ENCODE results near the gene KRTAP4-11.
"Not testable (repeated sequence)": the region's sequence is repeated elsewhere in the genome, so short reads cannot be mapped to it uniquely, and the experiment has no call there.

The KRTAP4-11 gene

GRCh38 chr17:41117846-41118386 is at the start of gene KRTAP4-11:
TSS of gene KRTAP4-11 (minus strand) at chr17:41118373. CDS start at chr17:41118315, 58 bp downstream.
- DNase-seq = not testable (repeated sequence)

DNA sequence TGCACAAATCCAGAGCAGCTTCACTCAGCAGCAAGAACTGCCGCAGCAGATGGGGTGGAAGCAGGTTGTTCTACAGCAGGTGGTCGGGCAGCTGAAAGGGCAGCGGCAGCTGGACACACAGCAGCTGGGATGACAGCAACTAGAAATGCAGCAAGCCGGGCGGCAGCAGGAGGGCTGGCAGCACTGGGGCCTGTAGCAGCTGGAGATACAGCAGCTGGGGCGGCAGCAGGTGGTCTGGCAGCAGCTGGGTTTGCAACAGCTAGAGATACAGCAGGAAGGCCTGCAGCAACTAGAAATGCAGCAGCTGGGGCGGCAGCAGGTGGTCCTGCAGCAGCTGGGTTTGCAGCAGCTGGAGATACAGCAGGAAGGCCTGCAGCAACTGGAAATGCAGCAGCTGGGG is 49.4 kb upstream of the KRTAP4-11 start:
- no peak for DNase-seq

GRCh38 chr17:41163828-41164227 is 45.7 kb upstream of the KRTAP4-11 start:
- no peak for DNase-seq

GRCh38 chr17:41160648-41161047 is 42.5 kb upstream of the KRTAP4-11 start, which contains the start of gene KRTAP4-4:
TSS of gene KRTAP4-4 (minus strand) at chr17:41160748. CDS start at chr17:41160691, 57 bp downstream.
- DNase-seq = no peak

DNA sequence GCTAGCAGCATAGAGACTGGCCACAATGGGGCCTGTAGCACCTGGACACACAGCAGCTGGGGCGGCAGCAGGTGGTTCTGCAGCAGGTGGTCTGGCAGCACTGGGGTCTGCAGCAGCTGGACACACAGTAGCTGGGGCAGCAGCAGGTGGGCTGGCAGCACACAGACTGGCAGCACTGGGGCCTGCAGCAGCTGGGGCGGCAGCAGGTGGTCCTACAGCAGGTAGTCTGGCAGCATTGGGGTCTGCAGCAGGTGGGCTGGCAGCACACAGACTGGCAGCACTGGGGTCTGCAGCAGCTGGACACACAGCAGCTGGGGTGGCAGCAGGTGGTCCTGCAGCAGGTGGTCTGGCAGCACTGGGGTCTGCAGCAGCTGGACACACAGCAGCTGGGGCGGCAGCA is 42.0 kb upstream of the KRTAP4-11 start:
- DNase-seq = not testable (repeated sequence)

GRCh38 chr17:41153856-41154255 is 35.7 kb upstream of the KRTAP4-11 start:
- DNase-seq = no peak

GRCh38 chr17:41151525-41151924 is 33.4 kb upstream of the KRTAP4-11 start:
- no peak for DNase-seq

- DNase-seq = no peak
Measured at GRCh38 chr17:41150026-41150425, 31.9 kb upstream of the KRTAP4-11 start.

- DNase-seq = no peak
Measured at GRCh38 chr17:41149652-41149985, 31.4 kb upstream of the KRTAP4-11 start, which contains the start of gene KRTAP4-5. TSS of gene KRTAP4-5 (minus strand) at chr17:41149825. CDS start at chr17:41149767, 58 bp downstream.

- not testable (repeated sequence) for DNase-seq
Measured at GRCh38 chr17:41148971-41149651, 30.9 kb upstream of the KRTAP4-11 start.

DNA sequence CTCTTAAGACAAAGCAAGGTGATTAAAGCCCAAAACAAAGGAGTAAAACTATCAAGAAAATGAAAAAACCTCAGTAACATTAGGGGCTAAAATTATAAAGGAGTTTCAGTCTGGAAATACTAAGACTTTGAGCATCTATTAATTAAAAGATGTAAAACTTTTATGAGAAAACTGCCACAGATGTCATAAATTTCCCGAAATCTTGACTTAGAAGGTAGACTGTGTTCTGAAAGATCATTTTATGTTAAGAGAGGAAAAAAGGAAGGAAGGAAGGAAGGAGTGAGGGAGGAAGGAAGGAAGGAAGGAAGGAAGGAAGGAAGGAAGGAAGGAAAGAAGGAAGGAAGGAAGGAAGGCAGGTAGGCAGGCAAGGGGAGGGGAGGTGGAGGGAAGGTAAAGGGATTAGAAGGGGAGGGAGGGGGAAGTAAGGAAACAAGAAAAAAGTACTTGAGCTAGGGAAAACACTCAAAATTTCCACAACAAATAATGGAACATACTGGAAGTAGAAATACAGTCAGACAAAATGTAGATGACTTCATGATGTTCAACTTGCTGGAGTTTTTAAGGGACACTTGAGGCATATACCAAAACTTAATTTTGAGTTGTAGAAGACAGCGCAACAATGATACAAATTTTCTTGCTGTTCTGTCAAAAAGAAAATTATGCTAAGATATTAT is 29.5 kb upstream of the KRTAP4-11 start:
- DNase-seq = no peak

GRCh38 chr17:41145261-41145660 is 27.1 kb upstream of the KRTAP4-11 start:
- no peak for DNase-seq

DNA sequence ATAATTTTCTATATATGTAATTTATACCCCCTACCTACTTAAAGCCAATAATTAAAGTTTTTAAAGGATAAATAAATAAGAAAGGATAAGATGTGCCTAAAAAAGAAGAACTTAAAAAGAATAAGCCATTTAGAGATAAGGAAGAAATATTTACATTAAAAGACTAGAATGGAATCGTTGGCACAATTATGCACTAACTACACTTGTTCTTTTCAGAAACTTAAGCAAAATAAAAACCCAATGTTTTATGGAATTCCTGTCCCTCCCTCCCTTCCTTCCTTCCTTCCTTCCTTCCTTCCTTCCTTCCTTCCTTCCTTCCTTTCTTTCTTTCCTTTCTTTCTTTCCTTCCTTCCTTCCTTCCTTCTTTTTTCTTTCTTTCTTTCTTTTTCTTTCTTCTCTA is 26.7 kb upstream of the KRTAP4-11 start:
- DNase-seq = no peak

GRCh38 chr17:41141361-41141760 is 23.2 kb upstream of the KRTAP4-11 start:
- no peak for DNase-seq

DNA sequence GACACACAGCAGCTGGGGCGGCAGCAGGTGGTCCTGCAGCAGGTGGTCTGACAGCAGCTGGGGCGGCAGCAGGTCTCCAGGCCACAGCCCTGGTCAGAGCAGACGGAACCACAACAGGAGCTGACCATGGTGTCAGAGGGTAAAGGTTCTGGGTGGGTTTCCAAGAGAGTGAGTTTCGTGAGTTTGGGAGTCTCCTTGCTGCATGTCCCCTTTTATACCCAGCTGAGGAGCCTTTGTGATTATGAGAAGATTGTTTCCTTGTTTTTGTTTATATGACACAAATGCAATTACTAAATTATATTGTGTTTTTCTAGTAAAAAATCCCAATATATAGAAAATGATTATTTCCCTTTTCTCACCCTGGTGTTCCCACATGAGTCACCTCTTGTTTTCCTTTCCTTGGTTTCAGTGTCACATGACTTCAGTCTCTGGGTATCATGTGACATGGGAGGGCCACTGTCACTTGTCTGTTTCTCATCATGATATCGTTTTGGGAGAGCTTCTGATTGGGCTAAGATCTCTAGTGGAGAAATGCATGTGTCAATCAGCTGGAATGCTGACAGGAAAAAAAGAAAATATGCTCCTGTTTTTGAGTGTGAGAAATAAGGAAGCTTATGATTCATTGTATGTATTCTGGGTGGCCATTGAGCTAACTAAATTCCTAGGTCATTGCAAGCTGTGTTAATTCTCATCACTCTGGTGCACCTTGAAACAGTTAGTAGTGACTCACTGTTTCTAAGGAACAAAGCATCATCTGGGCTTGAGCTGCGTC is 22.4 kb upstream of the KRTAP4-11 start, which contains the start of gene KRTAP4-6:
KRTAP4-6 (minus strand) TSS at position 185 of the 772 bp plus-strand sequence; CDS start at position 128, 57 bp downstream.
- DNase-seq = no peak

- not testable (repeated sequence) for DNase-seq
Measured at GRCh38 chr17:41139865-41140264, 21.7 kb upstream of the KRTAP4-11 start.

DNA sequence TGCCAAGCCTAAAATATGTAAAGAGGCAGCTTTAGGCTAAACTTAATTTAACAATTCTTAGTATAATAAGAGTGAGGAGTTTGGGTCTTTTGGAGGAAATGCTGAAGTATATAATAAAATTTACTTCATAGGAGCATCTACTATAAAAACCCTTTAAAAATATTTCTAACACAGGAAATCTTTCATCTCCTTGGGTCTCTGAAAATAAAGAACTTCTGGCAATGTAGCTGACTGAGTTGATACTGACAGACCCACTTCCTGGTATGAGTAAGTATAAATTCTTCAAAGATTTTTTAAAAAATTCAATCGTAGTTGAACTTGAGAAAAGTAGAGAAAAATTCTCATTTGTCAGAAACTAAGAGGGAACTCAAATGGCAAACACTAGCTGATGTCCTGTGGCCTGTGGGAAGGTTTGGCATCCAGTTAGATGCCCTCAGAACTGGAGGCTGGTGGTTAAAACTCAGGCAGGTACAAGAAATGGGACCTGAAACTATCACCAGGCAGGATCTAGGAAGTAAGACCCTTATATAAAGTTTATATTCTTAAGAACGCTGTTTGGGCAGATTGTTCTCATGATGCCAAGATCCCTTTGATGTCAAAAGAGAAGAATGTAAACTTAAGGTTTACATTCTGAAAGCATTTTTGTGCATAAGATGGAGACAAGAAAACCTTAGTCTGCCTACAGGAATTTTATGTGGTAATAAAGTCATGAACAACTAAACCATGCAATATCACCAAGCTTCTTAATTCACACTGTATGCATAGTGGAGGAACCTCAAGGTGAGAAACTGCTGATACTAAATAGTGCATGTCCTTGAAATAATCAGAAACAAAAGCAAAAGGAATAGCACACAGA is 15.9 kb upstream of the KRTAP4-11 start:
- DNase-seq = no peak

DNA sequence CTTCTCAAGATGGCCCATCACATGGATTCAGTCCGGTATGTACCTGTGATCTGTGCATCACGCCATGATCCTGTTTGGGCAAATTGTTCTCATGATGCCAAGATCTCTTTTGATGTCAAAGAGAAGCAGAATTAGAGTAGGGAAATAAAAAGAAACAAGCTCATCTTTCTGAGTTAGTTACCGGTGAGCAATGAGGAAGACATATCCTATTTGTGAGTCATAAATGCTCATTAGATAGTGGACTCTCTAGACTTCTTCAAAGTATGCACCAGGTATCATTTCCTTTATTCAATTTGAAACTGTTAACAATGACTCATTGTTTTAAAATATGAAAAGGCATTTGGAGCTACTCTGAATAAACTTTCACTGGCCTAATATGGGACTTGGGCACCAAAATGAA is 13.8 kb upstream of the KRTAP4-11 start:
- no peak for DNase-seq

DNA sequence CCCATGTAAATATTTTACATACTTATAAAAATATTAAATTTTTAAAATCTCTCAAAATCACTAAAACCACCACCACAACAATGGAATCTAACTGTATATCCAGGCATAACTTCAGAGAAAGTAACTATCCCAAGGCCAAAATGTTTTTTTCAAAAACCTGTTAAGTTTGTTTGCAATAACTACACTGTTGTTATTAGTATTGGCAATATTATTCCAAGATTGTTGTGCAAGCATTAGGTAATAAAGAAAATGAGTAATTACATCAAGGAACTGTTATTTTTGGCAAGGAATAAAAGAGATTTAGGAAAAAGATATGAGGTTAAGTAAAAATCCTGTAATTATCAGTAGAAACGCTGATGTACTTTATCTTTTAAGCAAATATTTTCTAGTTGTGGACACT is 9.2 kb upstream of the KRTAP4-11 start:
- no peak for DNase-seq

- no peak for DNase-seq
Measured at GRCh38 chr17:41126412-41126811, 8.2 kb upstream of the KRTAP4-11 start.

- no peak for DNase-seq
Measured at GRCh38 chr17:41125064-41125463, 6.9 kb upstream of the KRTAP4-11 start.

- not testable (repeated sequence) for DNase-seq
Measured at GRCh38 chr17:41123991-41124371, 5.8 kb upstream of the KRTAP4-11 start, which contains the start of gene KRTAP4-12. TSS of gene KRTAP4-12 (minus strand) at chr17:41124182. CDS start at chr17:41124122, 60 bp downstream.

Data from NCI-H345 (cell line).